Measurements from ENCODE around the gene CHIT1. TPM values are rescaled to one million over a fixed set of nuclear protein-coding genes. Genes with fewer than 3 reads are reported as not detected.

CHIT1 gene
- total RNA-seq (2014; rRNA removed; shearing (Covaris generic)) (1.9 TPM in 2 replicates), total RNA-seq (2022) (3.6 and 4.6 TPM in 2 replicates), Bru-seq, nascent RNA (percentile 17 among the genes with signal in this experiment), BruChase-seq, experiment 1, labeled RNA remaining after a 6-hour chase (not detected), BruChase-seq, experiment 2, labeled RNA remaining after a 2-hour chase (percentile 20 among the genes with signal in this experiment)
- long read RNA-seq, partial matches to known transcripts, result 0 of 1 reads
- long read RNA-seq, other reads (novel, unspliced or antisense), result 1 of 1 reads

- Histone ChIP-seq H3K9me3 (ENCODE audit: low read length) (no peaks in the 10 kb centered on the region), H3K4me3 (ENCODE audit: low read depth, low read length, poor library complexity, severe bottlenecking) (no peak within 1 kb of the TSS), H3K4me1 (ENCODE audit: insufficient read depth, low read length, poor library complexity, severe bottlenecking) (no peaks in the 10 kb centered on the region), H3K27ac (ENCODE audit: low read depth, low read length, poor library complexity, severe bottlenecking) (no peak within 1 kb of the TSS), H3K4me2 (ENCODE audit: low read length) (no peak within 1 kb of the TSS), H3K36me3 (ENCODE audit: insufficient read depth, low read length) (no peaks in the 10 kb centered on the region), H3K79me2 (ENCODE audit: insufficient read depth, low read depth, low read length) (no peaks in the 10 kb centered on the region), H3K9me2 (ENCODE audit: insufficient read depth, low read length) (no peaks in the 10 kb centered on the region), H4K20me1 (ENCODE audit: insufficient read depth, low read length) (no peaks in the 10 kb centered on the region), H2AFZ (ENCODE audit: low read length) (no peak within 1 kb of the TSS)
- TF ChIP-seq EZH2phosphoT487 (IDR thresholded peaks at IDR 0.05; ENCODE audit: borderline replicate concordance, low read depth, low read length), result no peak
- no peak for TF ChIP-seq CTCF (conservative IDR thresholded peaks at IDR 0.05; ENCODE audit: low read length)
- ChIA-PET CTCF (ENCODE audit: unreplicated experiment) (no interaction called here), POLR2A (no interaction called here)
- intact Hi-C loops (cut with micrococcal nuclease; ENCODE audit: unreplicated experiment), result no loop called here
- BruUV-seq (replicated peaks), result no TSS peak
- DNase-seq (ENCODE audit: low spot score), result no peak
Measured at GRCh38 chr1:203229471-203230135, at the start of gene CHIT1. CHIT1 (minus strand) TSS chr1:203229673; CDS start chr1:203229636, 37 bp downstream.

GRCh38 chr1:203278885-203279406 is 49.5 kb upstream of the CHIT1 start:
- no peaks in the 10 kb centered on the region for H3K9me3 ChIP-seq (ENCODE audit: low read length)
- peak overlapping the region; percentile 24 for H3K4me3 ChIP-seq (ENCODE audit: low read depth, low read length, poor library complexity, severe bottlenecking)
- intact Hi-C loops (cut with micrococcal nuclease; ENCODE audit: unreplicated experiment), result no loop called here
- BruUV-seq (replicated peaks), result no TSS peak
- no peaks in the 10 kb centered on the region for H4K20me1 ChIP-seq (ENCODE audit: insufficient read depth, low read length)
- CTCF ChIA-PET (ENCODE audit: unreplicated experiment), result interaction anchor here (0.6 to 1.5 kb wide), 4 partner anchors 9 to 32 kb away, joined by 3 to 5 read pairs (median 3); no protein-coding TSS in a partner anchor
- peak overlapping the region; percentile 47; the same call in 1 of the 2 replicates for H2AFZ ChIP-seq (ENCODE audit: low read length)
- H3K4me1 ChIP-seq (ENCODE audit: insufficient read depth, low read length, poor library complexity, severe bottlenecking), result peaks cover 98% of the 10 kb centered on the region
- H3K36me3 ChIP-seq (ENCODE audit: insufficient read depth, low read length), result no peaks in the 10 kb centered on the region
- no peaks in the 10 kb centered on the region for H3K9me2 ChIP-seq (ENCODE audit: insufficient read depth, low read length)
- no peaks in the 10 kb centered on the region; the same call in 1 of the 2 replicates for H3K79me2 ChIP-seq (ENCODE audit: insufficient read depth, low read depth, low read length)
- H3K4me2 ChIP-seq (ENCODE audit: low read length), result peak overlapping the region; percentile 67
- H3K27ac ChIP-seq (ENCODE audit: low read depth, low read length, poor library complexity, severe bottlenecking), result peak overlapping the region; percentile 67
- DNase-seq (ENCODE audit: low spot score), result peak; percentile 4
- no peak for TF ChIP-seq EZH2phosphoT487 (IDR thresholded peaks at IDR 0.05; ENCODE audit: borderline replicate concordance, low read depth, low read length)
- POLR2A ChIA-PET, result interaction anchor here (0.5 to 23.3 kb wide), 6 partner anchors 29 to 697 kb away, joined by 3 to 458 read pairs (median 8); partner anchors contain the start of gene BTG2

GRCh38 chr1:203278082-203278884 is 48.8 kb upstream of the CHIT1 start:
- H3K9me3 ChIP-seq (ENCODE audit: low read length), result no peaks in the 10 kb centered on the region
- TF ChIP-seq EZH2phosphoT487 (IDR thresholded peaks at IDR 0.05; ENCODE audit: borderline replicate concordance, low read depth, low read length), result no peak
- no peak for TF ChIP-seq CTCF (conservative IDR thresholded peaks at IDR 0.05; ENCODE audit: low read length)
- H3K79me2 ChIP-seq (ENCODE audit: insufficient read depth, low read depth, low read length), result peaks cover 5% of the 10 kb centered on the region; the same call in 1 of the 2 replicates
- intact Hi-C loops (cut with micrococcal nuclease; ENCODE audit: unreplicated experiment), result no loop called here
- H3K4me2 ChIP-seq (ENCODE audit: low read length), result peak overlapping the region; percentile 67
- peak overlapping the region; percentile 67 for H3K27ac ChIP-seq (ENCODE audit: low read depth, low read length, poor library complexity, severe bottlenecking)
- H3K4me3 ChIP-seq (ENCODE audit: low read depth, low read length, poor library complexity, severe bottlenecking), result peak overlapping the region; percentile 24
- peaks cover 98% of the 10 kb centered on the region for H3K4me1 ChIP-seq (ENCODE audit: insufficient read depth, low read length, poor library complexity, severe bottlenecking)
- H4K20me1 ChIP-seq (ENCODE audit: insufficient read depth, low read length), result no peaks in the 10 kb centered on the region
- H2AFZ ChIP-seq (ENCODE audit: low read length), result peak overlapping the region; percentile 47
- POLR2A ChIA-PET, result interaction anchor here (2.0 to 23.3 kb wide), 3 partner anchors 30 to 58 kb away, joined by 8 to 458 read pairs (median 77); partner anchors contain the start of gene BTG2
- peak; percentile 55 for DNase-seq (ENCODE audit: low spot score)
- no TSS peak for BruUV-seq (replicated peaks)
- CTCF ChIA-PET (ENCODE audit: unreplicated experiment), result interaction anchor here (0.9 to 1.6 kb wide), 4 partner anchors 8 to 46 kb away, joined by 3 to 5 read pairs (median 4); no protein-coding TSS in a partner anchor
- no peaks in the 10 kb centered on the region for H3K36me3 ChIP-seq (ENCODE audit: insufficient read depth, low read length)
- H3K9me2 ChIP-seq (ENCODE audit: insufficient read depth, low read length), result no peaks in the 10 kb centered on the region

Measured in OCI-LY7 (cell line).